ES-I3 (cell line): ENCODE measurements around the gene PPP6R3.

Experiments used
- H3K36me3 ChIP-seq: 2 replicates; pipeline ENCODE4 v1.6.1; 2013; ENCODE audit warnings: mild to moderate bottlenecking, low read length, control low read depth, moderate library complexity; ENCODE audit not compliant: insufficient read depth
- H3K4me1 ChIP-seq: 2 replicates; pipeline ENCODE4 v1.6.1; 2013; ENCODE audit warnings: mild to moderate bottlenecking, control low read depth, low read length; ENCODE audit not compliant: insufficient read depth
- H3K9ac ChIP-seq: 2 replicates; pipeline ENCODE4 v1.6.1; 2013; ENCODE audit warnings: low read depth, mild to moderate bottlenecking, low read length, moderate library complexity
- H3K9me3 ChIP-seq: 2 replicates; pipeline ENCODE4 v1.6.1; 2013; ENCODE audit warnings: mild to moderate bottlenecking, low read length, moderate library complexity; ENCODE audit not compliant: control insufficient read depth, insufficient read depth

Gene PPP6R3

GRCh38 chr11:68569357-68569756 lies 108.8 kb downstream of the PPP6R3 start:
- peaks cover 17% of the 10 kb centered on the region; the same call in 1 of the 2 replicates for H3K36me3 ChIP-seq
- peaks cover 10% of the 10 kb centered on the region; the same call in 1 of the 2 replicates for H3K4me1 ChIP-seq
- no peak overlapping the region for H3K9ac ChIP-seq
- no peaks in the 10 kb centered on the region for H3K9me3 ChIP-seq

- peaks cover 14% of the 10 kb centered on the region; the same call in 1 of the 2 replicates for H3K36me3 ChIP-seq
- no peaks in the 10 kb centered on the region for H3K9me3 ChIP-seq
- H3K4me1 ChIP-seq, result peaks cover 14% of the 10 kb centered on the region; the same call in 1 of the 2 replicates
- no peak overlapping the region for H3K9ac ChIP-seq
These were observed 110.1 kb downstream of the PPP6R3 start for GRCh38 chr11:68570691-68571090.

DNA sequence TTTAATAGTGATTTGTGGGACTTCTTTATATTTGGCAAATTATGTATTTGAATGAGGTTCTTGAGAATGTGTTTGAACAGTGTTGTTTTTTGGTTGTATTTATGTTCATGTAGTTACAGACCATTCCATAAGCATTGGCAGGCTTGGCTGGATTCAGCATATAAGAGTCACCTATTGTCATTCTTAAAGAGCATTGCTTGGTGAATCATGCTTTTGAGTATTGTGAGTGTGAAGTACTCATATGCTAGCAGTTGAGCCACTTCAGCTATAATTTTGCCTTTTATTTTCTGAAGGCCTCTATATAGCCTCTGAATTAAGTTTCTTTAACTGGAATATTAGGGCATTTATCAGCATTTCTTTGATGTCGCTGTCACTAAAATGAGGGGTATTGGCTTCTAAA lies 113.8 kb downstream of the PPP6R3 start:
- Histone ChIP-seq H3K4me1 (peaks cover 14% of the 10 kb centered on the region; the same call in 1 of the 2 replicates), H3K9me3 (no peaks in the 10 kb centered on the region), H3K36me3 (peaks cover 28% of the 10 kb centered on the region)

GRCh38 chr11:68575025-68575665 lies 114.6 kb downstream of the PPP6R3 start:
- Histone ChIP-seq H3K9me3 (no peaks in the 10 kb centered on the region), H3K36me3 (peaks cover 29% of the 10 kb centered on the region), H3K9ac (no peak overlapping the region)

More for the DNA sequence above, 113.8 kb downstream of the PPP6R3 start:
- H3K9ac ChIP-seq, result no peak overlapping the region

DNA sequence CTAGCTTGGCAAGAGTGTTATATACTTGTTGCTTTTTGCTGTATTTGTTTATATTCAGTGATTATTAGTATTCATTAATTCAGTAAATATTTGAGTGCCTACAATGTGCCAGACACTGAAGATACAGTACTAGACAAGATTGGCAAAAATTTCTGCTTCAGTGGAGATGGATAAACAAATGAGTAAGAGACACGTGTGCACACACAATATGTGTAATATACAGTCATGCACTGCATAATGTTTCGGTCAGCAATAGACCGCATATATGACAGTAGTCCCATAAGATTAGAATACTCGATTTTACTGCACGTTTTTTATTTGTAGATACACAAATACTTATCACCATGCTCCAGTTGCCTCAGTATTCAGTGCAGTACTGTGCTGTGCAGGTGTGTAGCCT lies 118.9 kb downstream of the PPP6R3 start:
- Histone ChIP-seq H3K36me3 (peaks cover 23% of the 10 kb centered on the region), H3K9ac (no peak overlapping the region), H3K4me1 (peaks cover 3% of the 10 kb centered on the region; the same call in 1 of the 2 replicates), H3K9me3 (no peaks in the 10 kb centered on the region)

More at GRCh38 chr11:68575025-68575665, 114.6 kb downstream of the PPP6R3 start:
- peaks cover 14% of the 10 kb centered on the region; the same call in 1 of the 2 replicates for H3K4me1 ChIP-seq

- H3K36me3 ChIP-seq, result peaks cover 19% of the 10 kb centered on the region
- no peak overlapping the region for H3K9ac ChIP-seq
- no peaks in the 10 kb centered on the region for H3K4me1 ChIP-seq
- no peaks in the 10 kb centered on the region for H3K9me3 ChIP-seq
These were observed 120.9 kb downstream of the PPP6R3 start for GRCh38 chr11:68581439-68581838.

GRCh38 chr11:68581901-68582300 lies 121.3 kb downstream of the PPP6R3 start:
- no peaks in the 10 kb centered on the region for H3K4me1 ChIP-seq

GRCh38 chr11:68582416-68583040 lies 122.0 kb downstream of the PPP6R3 start:
- Histone ChIP-seq H3K4me1 (no peaks in the 10 kb centered on the region), H3K36me3 (peaks cover 17% of the 10 kb centered on the region), H3K9ac (no peak overlapping the region), H3K9me3 (no peaks in the 10 kb centered on the region)

More at GRCh38 chr11:68581901-68582300, 121.3 kb downstream of the PPP6R3 start:
- Histone ChIP-seq H3K9me3 (no peaks in the 10 kb centered on the region), H3K36me3 (peaks cover 19% of the 10 kb centered on the region), H3K9ac (no peak overlapping the region)

- no peaks in the 10 kb centered on the region for H3K4me1 ChIP-seq
- H3K36me3 ChIP-seq, result peaks cover 14% of the 10 kb centered on the region; the same call in 1 of the 2 replicates
- H3K9me3 ChIP-seq, result no peaks in the 10 kb centered on the region
- no peak overlapping the region for H3K9ac ChIP-seq
These were observed 122.5 kb downstream of the PPP6R3 start for GRCh38 chr11:68583041-68583446.

DNA sequence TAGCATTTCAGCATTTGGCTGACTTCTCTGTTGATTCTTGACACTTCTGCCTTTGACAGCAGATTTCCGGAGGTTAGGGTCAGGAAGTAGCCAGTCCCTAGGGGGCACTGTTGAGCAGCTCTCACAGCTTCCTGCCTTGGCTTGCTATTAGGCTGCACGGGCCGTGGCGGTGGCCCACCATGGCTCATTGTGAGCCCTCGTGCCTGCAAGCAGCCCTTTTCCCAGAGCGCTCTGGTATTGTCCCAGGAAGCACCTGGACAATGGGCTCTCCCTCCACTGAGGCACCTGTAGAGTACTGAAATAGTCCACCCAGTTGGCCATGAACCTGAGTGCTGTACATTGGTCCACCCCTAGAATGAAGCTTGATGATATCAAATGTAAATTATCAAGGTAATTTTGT lies 123.5 kb downstream of the PPP6R3 start:
- Histone ChIP-seq H3K9me3 (no peaks in the 10 kb centered on the region), H3K36me3 (peaks cover 4% of the 10 kb centered on the region; the same call in 1 of the 2 replicates), H3K9ac (no peak overlapping the region), H3K4me1 (no peaks in the 10 kb centered on the region)

GRCh38 chr11:68584991-68585524 lies 124.5 kb downstream of the PPP6R3 start:
- Histone ChIP-seq H3K4me1 (no peaks in the 10 kb centered on the region), H3K9me3 (no peaks in the 10 kb centered on the region), H3K36me3 (no peaks in the 10 kb centered on the region; the same call in 1 of the 2 replicates), H3K9ac (no peak overlapping the region)

- H3K4me1 ChIP-seq, result no peaks in the 10 kb centered on the region
- peaks cover 19% of the 10 kb centered on the region for H3K36me3 ChIP-seq
- H3K9me3 ChIP-seq, result no peaks in the 10 kb centered on the region
- H3K9ac ChIP-seq, result no peak overlapping the region
These were observed 129.1 kb downstream of the PPP6R3 start for GRCh38 chr11:68589547-68590216.

- peaks cover 31% of the 10 kb centered on the region for H3K36me3 ChIP-seq
These were observed 131.2 kb downstream of the PPP6R3 start for GRCh38 chr11:68591719-68592118.

GRCh38 chr11:68593441-68593840 lies 132.9 kb downstream of the PPP6R3 start:
- Histone ChIP-seq H3K9me3 (no peaks in the 10 kb centered on the region), H3K9ac (no peak overlapping the region), H3K36me3 (peaks cover 39% of the 10 kb centered on the region), H3K4me1 (no peaks in the 10 kb centered on the region)

More at GRCh38 chr11:68591719-68592118, 131.2 kb downstream of the PPP6R3 start:
- Histone ChIP-seq H3K4me1 (no peaks in the 10 kb centered on the region), H3K9me3 (no peaks in the 10 kb centered on the region), H3K9ac (no peak overlapping the region)
